ENCODE measurements around the gene PAK5.

DNA sequence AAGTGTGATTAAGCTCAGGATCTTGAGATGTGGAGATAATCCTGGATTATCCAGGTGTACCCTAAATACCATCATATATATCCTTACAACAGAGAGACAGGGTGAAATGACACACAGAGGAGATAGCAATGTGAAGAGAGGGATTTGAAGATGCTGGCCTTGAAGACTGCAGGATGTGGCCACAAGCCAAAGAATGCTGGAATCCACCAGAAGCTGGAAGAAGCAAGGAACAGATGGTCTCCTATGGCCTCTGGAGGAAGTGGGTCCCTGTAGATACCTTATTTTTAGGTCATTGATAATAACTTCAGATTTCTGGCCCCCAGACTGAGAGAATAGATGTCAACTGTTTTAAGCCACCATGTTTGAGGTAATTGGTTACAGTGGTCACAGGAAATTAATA is 95.0 kb downstream of the PAK5 start:
- TF ChIP-seq EZH2 (IDR thresholded peaks at IDR 0.05; ENCODE audit: low read length, missing control alignments) (no peak), CTCF (conservative IDR thresholded peaks at IDR 0.05 in 1 of 2, IDR thresholded peaks at IDR 0.05 in 1 of 2; ENCODE audit: low read depth in 1 of 2, low read length in 2 of 2) (no peak)
